ENCODE results near the gene PNPLA6.

PNPLA6 gene

DNA sequence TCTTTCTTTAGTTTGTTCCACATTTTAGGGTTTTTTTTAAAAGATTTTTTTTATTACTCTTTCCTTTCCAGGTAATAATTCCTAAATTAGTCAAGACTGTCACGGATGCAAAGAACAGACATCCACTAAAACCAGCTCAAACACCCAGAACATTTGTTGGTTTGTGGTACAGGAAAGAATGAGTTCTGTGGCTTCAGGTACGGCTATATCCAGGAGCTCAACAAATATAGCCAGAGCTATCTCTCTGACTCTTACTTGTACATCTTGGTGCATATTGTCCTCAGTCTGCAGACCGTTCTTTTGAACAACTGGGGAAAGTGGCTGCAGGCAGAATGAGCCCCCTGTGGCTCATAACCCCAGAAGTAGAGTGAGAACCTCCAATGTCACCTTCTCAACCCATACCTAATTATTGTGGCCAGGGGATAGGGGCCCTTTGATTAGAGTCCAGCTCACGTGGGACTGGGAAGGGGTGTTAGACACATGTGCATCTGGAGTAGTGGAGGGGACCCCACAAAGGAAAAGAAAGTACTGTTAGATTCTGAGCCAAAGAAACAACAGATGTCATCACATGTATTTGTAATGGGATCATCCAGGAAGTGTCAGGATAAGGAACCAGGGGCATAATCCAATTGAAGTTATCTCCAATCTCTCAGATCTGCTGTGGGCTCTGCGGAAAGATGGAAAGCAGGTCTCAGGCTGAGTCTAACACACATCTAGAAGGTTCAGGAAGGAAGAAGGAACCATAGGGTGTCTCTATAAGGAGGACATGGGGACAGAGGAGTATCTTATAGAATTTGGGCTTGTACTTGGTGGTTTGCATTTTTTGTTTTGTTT is 21.5 kb upstream of the PNPLA6 start:
- no peak for DNase-seq (ENCODE audit: low spot score)
- ChIA-PET POLR2A (ENCODE audit: low non-redundant PET) (no interaction called here), CTCF (interaction anchor here (0.7 kb wide), 2 partner anchors 150 to 175 kb away, joined by 3 to 4 read pairs; no protein-coding TSS in a partner anchor)
- TF ChIP-seq CTCF (conservative IDR thresholded peaks at IDR 0.05; ENCODE audit: low read depth) = no peak
- no peak overlapping the region for H3K27ac ChIP-seq

- H3K27ac ChIP-seq = peak overlapping the region; percentile 78
- POLR2A ChIA-PET (ENCODE audit: low non-redundant PET) = no interaction called here
- DNase-seq (ENCODE audit: low spot score) = no peak
- CTCF ChIA-PET = no interaction called here
- TF ChIP-seq CTCF (conservative IDR thresholded peaks at IDR 0.05; ENCODE audit: low read depth) = no peak
These were observed 20.3 kb upstream of the PNPLA6 start for GRCh38 chr19:7515110-7515644.

GRCh38 chr19:7515645-7516151 is 19.8 kb upstream of the PNPLA6 start, which contains the start of gene ZNF358:
Gene ZNF358 (plus strand): TSS chr19:7516103. CDS start chr19:7519243, 3,140 bp downstream.
- POLR2A ChIA-PET (ENCODE audit: low non-redundant PET) = no interaction called here
- no peak for TF ChIP-seq CTCF (conservative IDR thresholded peaks at IDR 0.05; ENCODE audit: low read depth)
- CTCF ChIA-PET = no interaction called here
- H3K27ac ChIP-seq = peak within 1 kb of the TSS; percentile 78
- DNase-seq (ENCODE audit: low spot score) = peak; percentile 63

- ChIA-PET CTCF (no interaction called here), POLR2A (ENCODE audit: low non-redundant PET) (interaction anchor here (0.5 kb wide), 1 partner anchor 133 kb away, joined by 3 read pairs; no protein-coding TSS in a partner anchor)
- peak overlapping the region; percentile 78 for H3K27ac ChIP-seq
- no peak for DNase-seq (ENCODE audit: low spot score)
- no peak for TF ChIP-seq CTCF (conservative IDR thresholded peaks at IDR 0.05; ENCODE audit: low read depth)
These were observed 19.2 kb upstream of the PNPLA6 start for GRCh38 chr19:7516333-7516732.

DNA sequence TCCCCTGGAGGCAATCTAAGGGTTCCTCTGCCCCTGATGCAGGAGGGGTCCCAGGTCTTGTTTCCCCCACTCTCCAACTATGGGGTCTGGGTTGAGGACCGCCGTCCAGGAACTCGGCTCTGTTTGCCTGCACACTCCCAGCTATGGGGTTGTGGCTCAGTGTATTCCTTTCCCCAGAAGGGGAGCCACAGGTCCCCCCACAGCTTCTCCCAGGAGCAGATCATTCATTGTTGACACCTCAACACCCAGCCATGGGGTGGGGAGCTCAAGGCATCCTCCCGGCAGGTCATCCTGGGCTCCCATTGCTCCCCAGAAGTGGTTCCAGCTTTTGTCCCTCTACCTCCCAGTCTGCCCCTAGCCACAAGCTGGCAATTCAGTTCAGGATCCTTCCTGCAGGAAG is 18.6 kb upstream of the PNPLA6 start:
- peak overlapping the region; percentile 78 for H3K27ac ChIP-seq
- ChIA-PET CTCF (interaction anchor here (1.2 kb wide), 1 partner anchor 20 kb away, joined by 5 read pairs; a partner anchor contains a TSS), POLR2A (ENCODE audit: low non-redundant PET) (interaction anchor here (0.5 kb wide), 1 partner anchor 134 kb away, joined by 3 read pairs; no protein-coding TSS in a partner anchor)
- DNase-seq (ENCODE audit: low spot score) = no peak
- no peak for TF ChIP-seq CTCF (conservative IDR thresholded peaks at IDR 0.05; ENCODE audit: low read depth)

DNA sequence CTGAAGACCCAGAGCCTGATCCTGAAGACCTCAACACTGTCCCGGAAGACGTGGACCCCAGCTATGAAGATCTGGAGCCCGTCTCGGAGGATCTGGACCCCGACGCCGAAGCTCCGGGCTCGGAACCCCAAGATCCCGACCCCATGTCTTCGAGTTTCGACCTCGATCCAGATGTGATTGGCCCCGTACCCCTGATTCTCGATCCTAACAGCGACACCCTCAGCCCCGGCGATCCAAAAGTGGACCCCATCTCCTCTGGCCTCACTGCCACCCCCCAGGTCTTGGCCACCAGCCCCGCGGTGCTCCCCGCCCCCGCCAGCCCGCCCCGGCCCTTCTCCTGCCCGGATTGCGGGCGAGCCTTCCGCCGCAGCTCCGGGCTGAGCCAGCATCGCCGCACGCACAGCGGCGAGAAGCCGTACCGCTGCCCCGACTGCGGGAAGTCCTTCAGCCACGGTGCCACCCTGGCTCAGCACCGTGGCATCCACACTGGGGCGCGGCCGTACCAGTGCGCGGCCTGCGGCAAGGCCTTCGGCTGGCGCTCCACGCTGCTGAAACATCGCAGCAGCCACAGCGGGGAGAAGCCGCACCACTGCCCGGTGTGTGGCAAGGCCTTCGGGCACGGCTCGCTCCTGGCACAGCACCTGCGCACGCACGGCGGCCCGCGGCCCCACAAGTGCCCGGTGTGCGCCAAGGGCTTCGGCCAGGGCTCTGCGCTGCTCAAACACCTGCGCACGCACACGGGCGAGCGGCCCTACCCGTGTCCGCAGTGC is 16.0 kb upstream of the PNPLA6 start:
- DNase-seq (ENCODE audit: low spot score) = no peak
- H3K27ac ChIP-seq = no peak overlapping the region
- ChIA-PET CTCF (no interaction called here), POLR2A (ENCODE audit: low non-redundant PET) (interaction anchor here (0.8 kb wide), 1 partner anchor 37 kb away, joined by 13 read pairs; no protein-coding TSS in a partner anchor)
- no peak for TF ChIP-seq CTCF (conservative IDR thresholded peaks at IDR 0.05; ENCODE audit: low read depth)
